HCT116 (cell line): ENCODE data around the gene TCF19. TPM values are rescaled to one million over a fixed set of nuclear protein-coding genes. Genes with fewer than 3 reads are reported as not detected.

Experiments
- ATAC-seq: fragments of 200-7000 bp; cut with Tn5 transposase; 2 replicates; pipeline ENCODE4 v1.9.1; 2020; ENCODE audit warnings: mild to moderate bottlenecking, moderate library complexity
- BruUV-seq: library from RNA; stranded (reverse); fragments of 400-500 nt; replicated peaks from 2 replicates; lab custom pipeline; 2021; lab: Mats Ljungman, UMichigan
- CTCF ChIA-PET: fragments of 300-600 bp; sonication (Branson Sonifier 250); formaldehyde crosslinking; loops from one replicate; lab custom pipeline; 2021; ENCODE audit warnings: antibody characterized with exemption; lab: Charles Lee
- POLR2A ChIA-PET: fragments of 300-600, 350-600 bp; sonication (Branson Sonifier 250); formaldehyde crosslinking; loops from one replicate; lab custom pipeline; 2021; ENCODE audit warnings: antibody characterized with exemption; lab: Charles Lee
- RAD21 ChIA-PET, 2 experiments: fragments of 300-600 bp; sonication (Branson Sonifier 250); formaldehyde crosslinking; loops; one replicate each; lab custom pipeline; 2023; ENCODE audit warnings: low total read pairs in 2 of 2; ENCODE audit not compliant: uncharacterized antibody in 2 of 2, unreplicated experiment in 2 of 2, low non-redundant PET in 1 of 2; lab: Charles Lee
- DNase-seq: peaks from one replicate; pipeline ENCODE4 v3.0.0-alpha.2; 2010; ENCODE audit warnings: low read depth, low spot score
- H2AFZ ChIP-seq: fragments of 200-600 bp; shearing (Covaris generic), sonication (generic); 2 replicates; pipeline ENCODE4 v1.6.1; 2017; ENCODE audit warnings: low read depth, mixed run types, mixed read lengths, antibody characterized with exemption, low read length; ENCODE audit not compliant: poor library complexity, severe bottlenecking
- H3K27ac ChIP-seq: 2 replicates; pipeline ENCODE4 v1.5.1; 2012; ENCODE audit warnings: low read depth, low read length
- H3K27me3 ChIP-seq: fragments of 200-600 bp; sonication (generic); 2 replicates; pipeline ENCODE4 v1.6.1; 2016; ENCODE audit warnings: mixed run types, low read length, mixed read lengths; ENCODE audit not compliant: insufficient read depth
- H3K36me3 ChIP-seq, 2 experiments: fragments of 200-500 bp in 1 of 2; fragments of 200-600 bp in 1 of 2; sonication (Bioruptor generic) in 1 of 2; sonication (generic) in 1 of 2; 2 replicates each; pipeline versions ENCODE4 v1.5.1 to v1.6.1; 2014 to 2016; ENCODE audit warnings: low read length in 2 of 2, inconsistent platforms in 1 of 2, mixed read lengths in 1 of 2, mixed run types in 1 of 2; ENCODE audit not compliant: insufficient read depth in 2 of 2, control insufficient read depth in 1 of 2
- H3K4me1 ChIP-seq, 2 experiments: fragments of 200-600 bp in 1 of 2; sonication (generic) in 1 of 2; 2 replicates each; pipeline versions ENCODE4 v1.5.1 to v1.6.1; 2012 to 2017; ENCODE audit warnings: low read length in 2 of 2, inconsistent platforms in 1 of 2, mild to moderate bottlenecking in 1 of 2, mixed read lengths in 1 of 2, mixed run types in 1 of 2, moderate library complexity in 1 of 2; ENCODE audit not compliant: insufficient read depth in 2 of 2, control insufficient read depth in 1 of 2
- H3K4me2 ChIP-seq: fragments of 200-600 bp; sonication (generic); 2 replicates; pipeline ENCODE4 v1.6.1; 2017; ENCODE audit warnings: mixed run types, low read length, mixed read lengths
- H3K4me3 ChIP-seq, 2 experiments: fragments of 200-600 bp in 1 of 2; sonication (generic) in 1 of 2; replicated peaks in 1 of 2; 2 replicates each; pipeline ENCODE4 v1.5.1; 2011 to 2016; ENCODE audit warnings: low read length in 2 of 2, control low read depth in 1 of 2, low read depth in 1 of 2, mild to moderate bottlenecking in 1 of 2, mixed read lengths in 1 of 2, mixed run types in 1 of 2
- H3K79me2 ChIP-seq: fragments of 200-600 bp; sonication (generic); 2 replicates; pipeline ENCODE4 v1.6.1; 2017; ENCODE audit warnings: mild to moderate bottlenecking, mixed run types, low read length, moderate library complexity, mixed read lengths; ENCODE audit not compliant: insufficient read depth
- H3K9ac ChIP-seq: fragments of 200-600 bp; sonication (generic); 2 replicates; pipeline ENCODE4 v1.6.1; 2016; ENCODE audit warnings: low read length, mixed read lengths
- H3K9me2 ChIP-seq: fragments of 200-600 bp; sonication (generic), shearing (Covaris generic); 2 replicates; pipeline ENCODE4 v1.6.1; 2017; ENCODE audit warnings: mixed run types, mild to moderate bottlenecking, moderate library complexity; ENCODE audit not compliant: insufficient read depth
- H3K9me3 ChIP-seq, 2 experiments: fragments of 200-500 bp in 1 of 2; fragments of 200-600 bp in 1 of 2; sonication (Bioruptor generic) in 1 of 2; sonication (generic) in 1 of 2; 2 replicates each; pipeline ENCODE4 v1.6.1; 2014 to 2017; ENCODE audit warnings: low read length in 2 of 2, mixed read lengths in 2 of 2, inconsistent platforms in 1 of 2, low read depth in 1 of 2, mild to moderate bottlenecking in 1 of 2, mixed run types in 1 of 2, moderate library complexity in 1 of 2; ENCODE audit not compliant: control insufficient read depth in 1 of 2, insufficient read depth in 1 of 2
- H4K20me1 ChIP-seq: fragments of 200-600 bp; sonication (generic), shearing (Covaris generic); 2 replicates; pipeline ENCODE4 v1.6.1; 2017; ENCODE audit warnings: mixed run types, mild to moderate bottlenecking, moderate library complexity; ENCODE audit not compliant: insufficient read depth
- CEBPB ChIP-seq: IDR thresholded peaks from 2 replicates; pipeline ENCODE4 v1.6.1; 2012; ENCODE audit warnings: low read depth
- EGR1 ChIP-seq: IDR thresholded peaks from 2 replicates; pipeline ENCODE4 v1.6.1; 2012; ENCODE audit warnings: low read depth
- ELF1 ChIP-seq: IDR thresholded peaks from 2 replicates; pipeline ENCODE4 v1.6.1; 2012; ENCODE audit warnings: low read depth, borderline replicate concordance
- FOSL1 ChIP-seq: IDR thresholded peaks from 2 replicates; pipeline ENCODE4 v1.6.1; 2012; ENCODE audit warnings: low read depth
- JUND ChIP-seq: IDR thresholded peaks from 2 replicates; pipeline ENCODE4 v1.6.1; 2012
- POLR2A ChIP-seq: IDR thresholded peaks from 2 replicates; pipeline ENCODE4 v1.7.0; 2011; ENCODE audit warnings: borderline replicate concordance; ENCODE audit not compliant: insufficient read depth, insufficient read length; ENCODE audit errors: extremely low read depth
- POLR2AphosphoS5 ChIP-seq: IDR thresholded peaks from 2 replicates; pipeline ENCODE4 v1.6.1; 2011; ENCODE audit warnings: mild to moderate bottlenecking, low read depth, low read length, moderate library complexity
- RAD21 ChIP-seq: IDR thresholded peaks from 2 replicates; pipeline ENCODE4 v1.6.1; 2012; ENCODE audit warnings: low read depth, mild to moderate bottlenecking
- SIN3A ChIP-seq: IDR thresholded peaks from 2 replicates; pipeline ENCODE4 v1.6.1; 2012; ENCODE audit warnings: low read depth
- SP1 ChIP-seq: IDR thresholded peaks from 2 replicates; pipeline ENCODE4 v1.6.1; 2012; ENCODE audit warnings: low read depth
- SRF ChIP-seq: IDR thresholded peaks from 2 replicates; pipeline ENCODE4 v1.6.1; 2012; ENCODE audit warnings: low read depth
- TCF7L2 ChIP-seq: IDR thresholded peaks from 2 replicates; pipeline ENCODE4 v1.7.0; 2011; ENCODE audit warnings: borderline replicate concordance, inconsistent platforms; ENCODE audit not compliant: insufficient read depth, insufficient read length; ENCODE audit errors: extremely low read depth
- YY1 ChIP-seq: IDR thresholded peaks from 2 replicates; pipeline ENCODE4 v1.6.1; 2011; ENCODE audit warnings: low read length, low read depth, moderate library complexity, mild to moderate bottlenecking; ENCODE audit not compliant: insufficient replicate concordance; ENCODE audit errors: extremely low read depth
- ZNF274 ChIP-seq: fragments of 200-500 bp; sonication (Bioruptor generic); IDR thresholded peaks from 2 replicates; pipeline ENCODE4 v1.6.1; 2014; ENCODE audit warnings: mild to moderate bottlenecking, low read depth, low read length, inconsistent platforms
- intact Hi-C: fragments of 100-400 bp; cut with micrococcal nuclease; formaldehyde crosslinking; loops from 2 replicates; pipeline ENCODE4 v1.10.0; 2022
- total RNA-seq: library from RNA; stranded (reverse); gene quantifications from one replicate; pipeline ENCODE4 v1.2.1, GENCODE V29; 2021; ENCODE audit not compliant: unreplicated experiment
- TF ChIP-seq, protein P1 (sequence below): IDR thresholded peaks from 2 replicates; pipeline ENCODE4 v1.6.1; 2012; ENCODE audit warnings: low read depth
- TF ChIP-seq, protein P2 (sequence below): IDR thresholded peaks from 2 replicates; pipeline ENCODE4 v1.6.1; 2012
- TF ChIP-seq, protein P3 (sequence below), 3 experiments: fragments of 200-600 bp in 1 of 3; sonication (generic) in 1 of 3; IDR thresholded peaks in 2 of 3; conservative IDR thresholded peaks in 1 of 3; 2 replicates each; pipeline ENCODE4 v1.5.1; 2012 to 2017; ENCODE audit warnings: low read depth in 2 of 3, low read length in 2 of 3, antibody characterized with exemption in 1 of 3, borderline replicate concordance in 1 of 3, control low read depth in 1 of 3, mild to moderate bottlenecking in 1 of 3, mixed read lengths in 1 of 3, mixed run types in 1 of 3, moderate library complexity in 1 of 3; ENCODE audit not compliant: insufficient read depth in 1 of 3
- TF ChIP-seq, protein P4 (sequence below): IDR thresholded peaks from 2 replicates; pipeline ENCODE4 v1.6.1; 2011; ENCODE audit warnings: mild to moderate bottlenecking, low read length, moderate library complexity; ENCODE audit not compliant: insufficient replicate concordance; ENCODE audit errors: extremely low read depth

The TCF19 gene
- total RNA-seq, 1 experiment from 2014 or later: 15.4 TPM

DNA sequence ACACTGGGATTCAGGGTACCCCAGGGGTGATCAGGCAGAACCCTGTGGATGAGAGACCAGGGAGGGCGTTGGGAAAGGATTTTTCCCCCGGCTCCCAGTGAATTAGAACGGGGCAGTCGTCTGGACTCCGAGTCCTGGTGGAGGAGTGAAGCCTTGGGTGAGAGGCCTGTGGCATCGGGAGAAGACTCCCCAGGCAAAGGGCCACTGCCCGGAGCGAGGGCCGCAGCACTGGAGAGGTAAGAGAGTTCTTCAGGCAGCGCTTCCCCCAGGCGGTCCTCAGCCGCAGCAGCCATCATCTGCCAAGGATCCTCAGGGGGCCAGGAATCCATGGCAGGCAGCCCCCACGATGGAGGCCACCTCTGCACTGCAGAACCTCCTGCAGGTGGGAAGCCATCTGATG lies 46.7 kb upstream of the TCF19 start:
- Histone ChIP-seq H3K79me2 (peaks cover 8% of the 10 kb centered on the region; the same call in 1 of the 2 replicates), H2AFZ (no peak overlapping the region), H3K9ac (no peak overlapping the region), H3K9me3 (no peaks in the 10 kb centered on the region), H3K4me2 (no peak overlapping the region), H3K4me3 (no peak overlapping the region), H3K27ac (no peak overlapping the region), H3K36me3 (no peaks in the 10 kb centered on the region), H3K27me3 (no peaks in the 10 kb centered on the region), H3K9me2 (no peaks in the 10 kb centered on the region), H3K4me1 (peaks cover 29 to 51% of the 10 kb centered on the region in 2 experiments), H4K20me1 (no peaks in the 10 kb centered on the region)
- ATAC-seq: no peak
- ChIA-PET CTCF (no interaction called here), POLR2A (no interaction called here), RAD21 (no interaction called here)
- DNase-seq: no peak
- intact Hi-C loops: no loop called here
- TF ChIP-seq YY1 (no peak), SIN3A (no peak), ZNF274 (no peak), EGR1 (no peak), POLR2A (no peak), SP1 (no peak), TCF7L2 (no peak), FOSL1 (no peak), SRF (no peak), POLR2AphosphoS5 (no peak), ELF1 (no peak), RAD21 (no peak), CEBPB (no peak), JUND (no peak)
- TF ChIP-seq, protein P1, sequence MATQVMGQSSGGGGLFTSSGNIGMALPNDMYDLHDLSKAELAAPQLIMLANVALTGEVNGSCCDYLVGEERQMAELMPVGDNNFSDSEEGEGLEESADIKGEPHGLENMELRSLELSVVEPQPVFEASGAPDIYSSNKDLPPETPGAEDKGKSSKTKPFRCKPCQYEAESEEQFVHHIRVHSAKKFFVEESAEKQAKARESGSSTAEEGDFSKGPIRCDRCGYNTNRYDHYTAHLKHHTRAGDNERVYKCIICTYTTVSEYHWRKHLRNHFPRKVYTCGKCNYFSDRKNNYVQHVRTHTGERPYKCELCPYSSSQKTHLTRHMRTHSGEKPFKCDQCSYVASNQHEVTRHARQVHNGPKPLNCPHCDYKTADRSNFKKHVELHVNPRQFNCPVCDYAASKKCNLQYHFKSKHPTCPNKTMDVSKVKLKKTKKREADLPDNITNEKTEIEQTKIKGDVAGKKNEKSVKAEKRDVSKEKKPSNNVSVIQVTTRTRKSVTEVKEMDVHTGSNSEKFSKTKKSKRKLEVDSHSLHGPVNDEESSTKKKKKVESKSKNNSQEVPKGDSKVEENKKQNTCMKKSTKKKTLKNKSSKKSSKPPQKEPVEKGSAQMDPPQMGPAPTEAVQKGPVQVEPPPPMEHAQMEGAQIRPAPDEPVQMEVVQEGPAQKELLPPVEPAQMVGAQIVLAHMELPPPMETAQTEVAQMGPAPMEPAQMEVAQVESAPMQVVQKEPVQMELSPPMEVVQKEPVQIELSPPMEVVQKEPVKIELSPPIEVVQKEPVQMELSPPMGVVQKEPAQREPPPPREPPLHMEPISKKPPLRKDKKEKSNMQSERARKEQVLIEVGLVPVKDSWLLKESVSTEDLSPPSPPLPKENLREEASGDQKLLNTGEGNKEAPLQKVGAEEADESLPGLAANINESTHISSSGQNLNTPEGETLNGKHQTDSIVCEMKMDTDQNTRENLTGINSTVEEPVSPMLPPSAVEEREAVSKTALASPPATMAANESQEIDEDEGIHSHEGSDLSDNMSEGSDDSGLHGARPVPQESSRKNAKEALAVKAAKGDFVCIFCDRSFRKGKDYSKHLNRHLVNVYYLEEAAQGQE: no peak
- TF ChIP-seq, protein P2, sequence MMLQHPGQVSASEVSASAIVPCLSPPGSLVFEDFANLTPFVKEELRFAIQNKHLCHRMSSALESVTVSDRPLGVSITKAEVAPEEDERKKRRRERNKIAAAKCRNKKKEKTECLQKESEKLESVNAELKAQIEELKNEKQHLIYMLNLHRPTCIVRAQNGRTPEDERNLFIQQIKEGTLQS: no peak
- TF ChIP-seq, protein P3, sequence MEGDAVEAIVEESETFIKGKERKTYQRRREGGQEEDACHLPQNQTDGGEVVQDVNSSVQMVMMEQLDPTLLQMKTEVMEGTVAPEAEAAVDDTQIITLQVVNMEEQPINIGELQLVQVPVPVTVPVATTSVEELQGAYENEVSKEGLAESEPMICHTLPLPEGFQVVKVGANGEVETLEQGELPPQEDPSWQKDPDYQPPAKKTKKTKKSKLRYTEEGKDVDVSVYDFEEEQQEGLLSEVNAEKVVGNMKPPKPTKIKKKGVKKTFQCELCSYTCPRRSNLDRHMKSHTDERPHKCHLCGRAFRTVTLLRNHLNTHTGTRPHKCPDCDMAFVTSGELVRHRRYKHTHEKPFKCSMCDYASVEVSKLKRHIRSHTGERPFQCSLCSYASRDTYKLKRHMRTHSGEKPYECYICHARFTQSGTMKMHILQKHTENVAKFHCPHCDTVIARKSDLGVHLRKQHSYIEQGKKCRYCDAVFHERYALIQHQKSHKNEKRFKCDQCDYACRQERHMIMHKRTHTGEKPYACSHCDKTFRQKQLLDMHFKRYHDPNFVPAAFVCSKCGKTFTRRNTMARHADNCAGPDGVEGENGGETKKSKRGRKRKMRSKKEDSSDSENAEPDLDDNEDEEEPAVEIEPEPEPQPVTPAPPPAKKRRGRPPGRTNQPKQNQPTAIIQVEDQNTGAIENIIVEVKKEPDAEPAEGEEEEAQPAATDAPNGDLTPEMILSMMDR (IDR thresholded peaks at IDR 0.05 in 2 of 3, conservative IDR thresholded peaks at IDR 0.05 in 1 of 3; ENCODE audit: borderline replicate concordance in 1 of 3, insufficient read depth in 1 of 3, low read depth in 2 of 3, low read length in 2 of 3): no peak
- TF ChIP-seq, protein P4, sequence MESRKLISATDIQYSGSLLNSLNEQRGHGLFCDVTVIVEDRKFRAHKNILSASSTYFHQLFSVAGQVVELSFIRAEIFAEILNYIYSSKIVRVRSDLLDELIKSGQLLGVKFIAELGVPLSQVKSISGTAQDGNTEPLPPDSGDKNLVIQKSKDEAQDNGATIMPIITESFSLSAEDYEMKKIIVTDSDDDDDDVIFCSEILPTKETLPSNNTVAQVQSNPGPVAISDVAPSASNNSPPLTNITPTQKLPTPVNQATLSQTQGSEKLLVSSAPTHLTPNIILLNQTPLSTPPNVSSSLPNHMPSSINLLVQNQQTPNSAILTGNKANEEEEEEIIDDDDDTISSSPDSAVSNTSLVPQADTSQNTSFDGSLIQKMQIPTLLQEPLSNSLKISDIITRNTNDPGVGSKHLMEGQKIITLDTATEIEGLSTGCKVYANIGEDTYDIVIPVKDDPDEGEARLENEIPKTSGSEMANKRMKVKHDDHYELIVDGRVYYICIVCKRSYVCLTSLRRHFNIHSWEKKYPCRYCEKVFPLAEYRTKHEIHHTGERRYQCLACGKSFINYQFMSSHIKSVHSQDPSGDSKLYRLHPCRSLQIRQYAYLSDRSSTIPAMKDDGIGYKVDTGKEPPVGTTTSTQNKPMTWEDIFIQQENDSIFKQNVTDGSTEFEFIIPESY: no peak
- BruUV-seq: no TSS peak
